ENCODE results near the gene IFT25. TPM values are rescaled to one million over a fixed set of nuclear protein-coding genes. Genes with fewer than 3 reads are reported as not detected.

The IFT25 gene
- total and polyA plus RNA-seq, 10 donors, result 23.7 to 38.1 (median 28.0) TPM

DNA sequence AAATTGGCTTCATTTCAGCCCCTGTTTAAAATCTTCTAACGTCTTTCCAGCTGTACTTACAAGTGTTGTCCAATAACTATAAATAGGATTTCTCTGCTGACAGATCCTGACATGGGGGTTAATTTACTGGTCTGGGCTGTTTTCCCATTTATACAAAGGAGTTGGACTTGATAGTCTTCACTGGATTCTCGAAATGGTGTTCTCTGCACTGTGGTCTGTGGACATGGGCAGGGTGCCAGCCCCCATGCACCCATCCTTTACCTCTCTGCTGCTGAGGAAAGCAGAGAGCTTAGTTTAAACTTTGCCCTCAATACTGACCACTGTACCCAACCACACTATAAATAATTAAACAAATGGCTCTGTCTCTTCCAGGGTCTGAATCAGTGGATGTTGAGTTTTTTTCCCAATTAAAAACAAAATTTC is 46.3 kb downstream of the IFT25 start:
- no peak overlapping the region for H3K27ac ChIP-seq
- H3K4me1 ChIP-seq, result no peaks in the 10 kb centered on the region
- 17 to 46% (median 25%) methylated on average over 2 of the region's 2 CpGs for WGBS, 5 donors
- H3K4me3 ChIP-seq, result no peak overlapping the region
- H3K27me3 ChIP-seq (replicated peaks in 1 of 7), result no peaks in the 10 kb centered on the region
- no peak for DNase-seq
- TF ChIP-seq, protein P1, sequence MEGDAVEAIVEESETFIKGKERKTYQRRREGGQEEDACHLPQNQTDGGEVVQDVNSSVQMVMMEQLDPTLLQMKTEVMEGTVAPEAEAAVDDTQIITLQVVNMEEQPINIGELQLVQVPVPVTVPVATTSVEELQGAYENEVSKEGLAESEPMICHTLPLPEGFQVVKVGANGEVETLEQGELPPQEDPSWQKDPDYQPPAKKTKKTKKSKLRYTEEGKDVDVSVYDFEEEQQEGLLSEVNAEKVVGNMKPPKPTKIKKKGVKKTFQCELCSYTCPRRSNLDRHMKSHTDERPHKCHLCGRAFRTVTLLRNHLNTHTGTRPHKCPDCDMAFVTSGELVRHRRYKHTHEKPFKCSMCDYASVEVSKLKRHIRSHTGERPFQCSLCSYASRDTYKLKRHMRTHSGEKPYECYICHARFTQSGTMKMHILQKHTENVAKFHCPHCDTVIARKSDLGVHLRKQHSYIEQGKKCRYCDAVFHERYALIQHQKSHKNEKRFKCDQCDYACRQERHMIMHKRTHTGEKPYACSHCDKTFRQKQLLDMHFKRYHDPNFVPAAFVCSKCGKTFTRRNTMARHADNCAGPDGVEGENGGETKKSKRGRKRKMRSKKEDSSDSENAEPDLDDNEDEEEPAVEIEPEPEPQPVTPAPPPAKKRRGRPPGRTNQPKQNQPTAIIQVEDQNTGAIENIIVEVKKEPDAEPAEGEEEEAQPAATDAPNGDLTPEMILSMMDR (IDR thresholded peaks at IDR 0.05 in 8 of 11, conservative IDR thresholded peaks at IDR 0.05 in 3 of 11), result no peak
- TF ChIP-seq POLR2AphosphoS5 (IDR thresholded peaks at IDR 0.05), result no peak
- TF ChIP-seq POLR2A (IDR thresholded peaks at IDR 0.05), result no peak
- no peaks in the 10 kb centered on the region for H3K36me3 ChIP-seq
- intact Hi-C loops (cut with DNase I; ENCODE audit: low total_unique reads), result no loop called here
- no peaks in the 10 kb centered on the region for H3K9me3 ChIP-seq

DNA sequence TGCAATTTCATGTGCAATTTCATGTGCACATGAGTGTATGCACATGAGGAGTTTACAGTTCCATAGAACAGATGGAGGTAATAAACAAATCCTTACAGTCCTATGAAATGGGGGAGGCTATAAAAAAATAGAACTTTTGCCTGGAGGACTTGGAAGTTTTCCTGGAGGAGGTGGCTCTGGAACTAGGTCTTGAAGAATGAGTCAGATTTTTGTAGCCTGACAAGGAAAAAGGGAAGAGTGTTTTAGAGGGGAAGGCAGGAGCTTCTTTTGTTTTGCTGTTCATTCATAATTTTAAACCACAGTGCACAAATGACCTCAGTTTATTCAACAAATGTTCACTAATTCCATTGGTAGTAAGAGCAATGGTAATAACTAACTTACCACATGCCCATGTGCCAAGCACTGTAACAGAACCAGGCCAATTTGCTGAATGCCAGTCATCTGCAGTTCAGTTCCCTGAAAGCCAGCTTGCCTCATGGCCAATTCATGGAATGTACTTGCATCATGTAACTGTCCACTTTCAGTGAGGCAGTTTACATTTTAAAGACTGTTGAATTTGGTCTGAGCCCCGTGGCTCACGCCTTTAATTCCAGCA is 48.8 kb downstream of the IFT25 start:
- Histone ChIP-seq H3K27me3 (replicated peaks in 1 of 7) (no peaks in the 10 kb centered on the region), H3K4me3 (no peak overlapping the region), H3K36me3 (no peaks in the 10 kb centered on the region), H3K27ac (no peak overlapping the region), H3K4me1 (peaks cover 0 to 9% (median 3%) of the 10 kb centered on the region in 6 donors), H3K9me3 (no peaks in the 10 kb centered on the region)
- intact Hi-C loops (cut with DNase I; ENCODE audit: low total_unique reads), result no loop called here
- TF ChIP-seq POLR2A (IDR thresholded peaks at IDR 0.05) (no peak), POLR2AphosphoS5 (IDR thresholded peaks at IDR 0.05) (no peak)
- TF ChIP-seq, protein P1 (IDR thresholded peaks at IDR 0.05 in 8 of 11, conservative IDR thresholded peaks at IDR 0.05 in 3 of 11), result no peak
- 79 to 100% (median 84%) methylated on average over 2 of the region's 2 CpGs for WGBS, 5 donors
- no peak for DNase-seq

DNA sequence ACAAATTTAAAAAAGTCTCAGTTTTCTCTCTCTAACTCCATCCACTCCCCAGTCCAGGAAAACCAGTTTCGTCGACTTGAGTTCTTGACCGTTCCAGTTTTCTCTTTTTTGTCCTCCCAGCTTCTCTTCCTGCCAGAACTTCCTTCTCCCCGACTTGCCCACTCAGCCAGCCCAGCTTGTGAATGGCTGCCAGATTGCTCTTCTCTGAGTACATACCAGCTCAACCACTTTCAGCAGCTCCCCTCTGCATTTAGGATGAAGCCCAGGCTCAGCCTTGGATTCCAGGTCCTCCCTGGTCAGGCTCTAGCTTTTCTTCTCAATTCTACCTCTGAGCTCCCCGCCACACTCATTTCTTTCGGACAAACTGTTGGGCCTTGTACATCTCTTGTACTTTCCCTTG is 50.1 kb downstream of the IFT25 start:
- intact Hi-C loops (cut with DNase I; ENCODE audit: low total_unique reads), result no loop called here
- no peak for DNase-seq
- Histone ChIP-seq H3K9me3 (no peaks in the 10 kb centered on the region), H3K27ac (no peak overlapping the region), H3K4me3 (no peak overlapping the region), H3K36me3 (no peaks in the 10 kb centered on the region), H3K27me3 (replicated peaks in 1 of 7) (no peaks in the 10 kb centered on the region), H3K4me1 (peaks cover 3 to 22% (median 7%) of the 10 kb centered on the region in 6 donors)
- WGBS, 5 donors, result 49 to 66% (median 57%) methylated on average over 6 of the region's 6 CpGs
- no peak for TF ChIP-seq POLR2A (IDR thresholded peaks at IDR 0.05)
- TF ChIP-seq, protein P1 (IDR thresholded peaks at IDR 0.05 in 8 of 11, conservative IDR thresholded peaks at IDR 0.05 in 3 of 11), result no peak
- no peak for TF ChIP-seq POLR2AphosphoS5 (IDR thresholded peaks at IDR 0.05)

DNA sequence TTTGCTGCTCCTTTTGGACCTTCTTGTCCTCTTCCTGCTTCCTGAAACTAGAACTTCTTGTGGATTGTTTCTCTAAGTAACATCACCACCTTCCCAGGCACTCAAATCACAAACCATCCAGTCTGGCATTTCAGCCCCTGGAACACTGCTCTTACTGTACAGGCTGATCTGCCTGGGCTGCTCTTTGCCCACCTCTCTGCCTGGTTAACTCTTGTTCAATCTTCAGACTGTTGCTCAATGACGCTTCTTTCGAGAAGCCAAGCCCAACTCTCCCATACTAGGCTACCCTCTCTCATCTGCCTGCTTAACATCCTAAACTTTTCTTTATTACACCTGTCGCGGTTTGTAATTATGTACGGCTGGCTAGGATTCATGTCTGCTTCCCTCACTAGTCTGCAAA is 50.9 kb downstream of the IFT25 start:
- intact Hi-C loops (cut with DNase I; ENCODE audit: low total_unique reads), result loop anchor here (5.0 kb wide), 1 partner anchor 53 kb away; the partner anchor contains the start of genes IFT25 and LRRC42
- TF ChIP-seq, protein P1 (IDR thresholded peaks at IDR 0.05 in 8 of 11, conservative IDR thresholded peaks at IDR 0.05 in 3 of 11), result no peak
- TF ChIP-seq POLR2AphosphoS5 (IDR thresholded peaks at IDR 0.05), result no peak
- TF ChIP-seq POLR2A (IDR thresholded peaks at IDR 0.05), result no peak
- Histone ChIP-seq H3K4me1 (peaks cover 6 to 28% (median 11%) of the 10 kb centered on the region in 6 donors), H3K4me3 (no peak overlapping the region), H3K9me3 (no peaks in the 10 kb centered on the region), H3K36me3 (no peaks in the 10 kb centered on the region), H3K27ac (no peak overlapping the region), H3K27me3 (replicated peaks in 1 of 7) (no peaks in the 10 kb centered on the region)
- no peak for DNase-seq
- WGBS, 5 donors, result 89 to 95% (median 92%) methylated on average over 5 of the region's 5 CpGs
